GM19240 (cell line): Measurements from ENCODE around the gene PRKAA1.
"Not testable (repeated sequence)": the region's sequence is repeated elsewhere in the genome, so short reads cannot be mapped to it uniquely, and the experiment has no call there.

Source experiments
- DNase-seq: peaks from one replicate; pipeline ENCODE4 v3.0.0; 2011; ENCODE audit warnings: low spot score; ENCODE audit not compliant: insufficient read length

PRKAA1 gene

GRCh38 chr5:40734986-40735385, 63.2 kb downstream of the PRKAA1 start:
- no peak for DNase-seq

DNA sequence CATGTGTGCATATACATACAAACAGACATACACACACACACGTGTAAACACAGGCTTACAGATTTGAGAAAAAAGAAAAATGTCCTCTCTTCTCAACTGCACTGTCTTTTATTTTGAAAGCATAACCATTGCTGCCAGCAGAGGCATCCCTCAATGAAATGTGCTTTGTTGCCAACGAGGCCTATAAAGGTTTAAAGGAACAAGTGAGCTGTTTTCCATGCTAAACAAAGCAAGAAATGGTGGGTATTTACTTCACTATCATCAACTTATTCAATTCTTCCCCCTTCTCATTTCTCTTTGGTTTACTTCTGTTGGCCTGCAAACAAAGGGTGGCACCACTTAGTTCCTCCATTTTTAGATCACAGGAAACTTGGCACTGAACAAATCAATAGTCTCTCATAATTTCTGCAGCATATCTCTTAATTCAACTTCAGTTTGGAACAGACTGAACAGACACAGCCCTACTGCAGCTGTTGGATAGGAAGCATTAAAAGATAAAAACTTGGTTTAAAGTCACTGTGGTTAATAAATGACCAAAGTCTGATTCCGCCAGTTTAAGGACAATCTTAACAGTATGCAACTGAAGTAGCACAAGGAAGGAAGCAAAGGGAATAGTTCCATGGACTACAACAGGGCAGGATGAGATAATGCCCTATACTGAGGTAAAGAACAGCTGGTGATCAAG, 64.2 kb downstream of the PRKAA1 start:
- DNase-seq = no peak

DNA sequence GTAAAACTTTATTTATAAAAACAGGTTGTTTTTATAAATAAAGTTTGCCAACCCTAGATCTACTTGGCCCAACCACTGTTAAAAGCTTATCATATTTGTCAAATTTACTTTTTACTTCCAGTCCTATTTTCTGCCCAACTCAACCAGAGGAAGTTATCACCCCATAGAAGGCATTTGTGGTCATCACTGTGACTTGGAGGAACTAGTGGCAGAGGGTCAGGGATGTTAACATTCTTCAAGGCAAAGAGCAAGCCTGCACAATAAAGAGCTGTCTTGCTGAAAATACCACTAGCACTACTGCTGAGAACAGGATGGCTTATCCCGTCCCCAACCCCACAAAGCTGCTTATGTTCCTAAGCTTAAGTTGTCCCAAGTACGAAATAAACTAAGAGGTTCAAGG, 64.7 kb downstream of the PRKAA1 start:
- DNase-seq = no peak

- not testable (repeated sequence) for DNase-seq
Observed at GRCh38 chr5:40722497-40722911, 75.7 kb downstream of the PRKAA1 start.

- no peak for DNase-seq
Observed at GRCh38 chr5:40720069-40720468, 78.1 kb downstream of the PRKAA1 start.

DNA sequence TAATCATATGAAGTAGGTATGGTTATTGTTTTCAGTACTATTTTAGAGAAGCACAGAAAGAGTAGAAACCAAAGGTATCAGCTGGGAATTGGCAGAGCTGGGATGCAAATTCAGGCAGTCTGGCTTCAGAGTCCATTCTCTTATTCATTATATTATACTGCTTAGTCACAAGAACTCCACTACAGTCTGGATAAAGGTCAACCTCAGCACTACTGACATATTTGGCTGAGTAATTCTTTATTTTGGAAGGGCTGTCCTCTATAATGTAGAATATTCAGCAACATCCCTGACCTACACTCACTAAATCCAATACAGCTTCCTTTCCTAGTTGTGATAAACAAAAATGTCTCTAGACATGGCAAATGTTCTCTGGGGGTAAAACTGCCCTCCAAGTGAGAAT, 80.9 kb downstream of the PRKAA1 start:
- no peak for DNase-seq

DNA sequence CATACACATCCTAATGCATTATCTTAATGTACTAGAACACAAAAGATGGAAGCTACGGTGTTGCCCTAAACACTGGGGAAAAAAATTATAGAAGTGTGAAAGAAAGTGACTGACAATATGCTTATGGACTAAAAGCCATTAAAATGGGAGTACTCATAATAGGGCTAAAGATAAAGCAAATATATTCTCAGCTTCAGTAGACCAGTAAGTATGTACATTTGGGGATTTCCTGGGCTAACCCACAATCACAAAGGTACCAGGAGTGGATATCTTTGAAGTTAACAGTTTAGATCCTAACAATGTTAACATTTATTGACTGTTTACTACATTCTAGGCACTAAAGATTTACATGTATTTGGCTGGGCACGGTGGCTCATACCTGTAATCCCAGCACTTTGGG, 81.6 kb downstream of the PRKAA1 start:
- no peak for DNase-seq

- no peak for DNase-seq
Observed at GRCh38 chr5:40716000-40716399, 82.2 kb downstream of the PRKAA1 start.

DNA sequence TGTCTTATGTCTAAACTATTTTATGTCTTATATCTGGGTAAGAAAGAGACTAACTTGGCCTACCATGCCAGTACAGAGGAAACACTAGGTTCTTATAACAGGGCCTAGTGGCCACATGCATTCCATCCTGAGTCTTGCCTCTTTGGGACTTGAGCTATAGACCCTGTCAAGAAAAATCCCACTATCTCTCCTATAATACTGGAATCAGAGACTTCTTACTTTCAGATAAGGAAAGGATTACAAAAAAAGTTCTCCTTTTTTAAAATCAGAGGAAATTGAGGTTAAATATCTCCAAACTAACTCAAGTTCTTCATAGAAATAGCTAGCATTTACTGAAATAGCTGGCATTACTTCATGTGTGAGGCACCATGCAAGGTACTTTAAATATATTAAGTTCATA, 84.2 kb downstream of the PRKAA1 start:
- no peak for DNase-seq

DNA sequence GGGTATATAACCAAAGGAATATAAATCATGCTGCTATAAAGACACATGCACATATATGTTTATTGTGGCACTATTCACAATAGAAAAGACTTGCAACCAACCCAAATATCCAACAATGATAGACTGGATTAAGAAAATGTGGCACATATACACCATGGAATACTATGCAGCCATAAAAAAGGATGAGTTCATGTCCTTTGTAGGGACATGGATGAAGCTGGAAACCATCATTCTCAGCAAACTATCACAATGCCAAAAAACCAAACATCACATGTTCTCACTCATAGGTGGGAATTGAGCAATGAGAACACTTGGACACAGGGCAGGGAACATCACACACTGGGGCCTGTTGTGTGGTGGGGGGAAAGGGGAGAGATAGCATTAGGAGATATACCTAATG, 87.6 kb downstream of the PRKAA1 start:
- DNase-seq = not testable (repeated sequence)
